Activated gamma-delta T cell (primary cell): Measurements from ENCODE around the gene PUS10.
A peak's percentile ranks its signal among the peaks of the same experiment; 100 is the strongest.
"Not testable (repeated sequence)": the region's sequence is repeated elsewhere in the genome, so short reads cannot be mapped to it uniquely, and the experiment has no call there.

Experiments
- DNase-seq: peaks from one replicate; lab custom pipeline; 2025; lab: John Stamatoyannopoulos, UW
- total RNA-seq, 2 donors: gene quantifications; one replicate each; lab custom pipeline; 2026; lab: John Stamatoyannopoulos, UW

The PUS10 gene, protein sequence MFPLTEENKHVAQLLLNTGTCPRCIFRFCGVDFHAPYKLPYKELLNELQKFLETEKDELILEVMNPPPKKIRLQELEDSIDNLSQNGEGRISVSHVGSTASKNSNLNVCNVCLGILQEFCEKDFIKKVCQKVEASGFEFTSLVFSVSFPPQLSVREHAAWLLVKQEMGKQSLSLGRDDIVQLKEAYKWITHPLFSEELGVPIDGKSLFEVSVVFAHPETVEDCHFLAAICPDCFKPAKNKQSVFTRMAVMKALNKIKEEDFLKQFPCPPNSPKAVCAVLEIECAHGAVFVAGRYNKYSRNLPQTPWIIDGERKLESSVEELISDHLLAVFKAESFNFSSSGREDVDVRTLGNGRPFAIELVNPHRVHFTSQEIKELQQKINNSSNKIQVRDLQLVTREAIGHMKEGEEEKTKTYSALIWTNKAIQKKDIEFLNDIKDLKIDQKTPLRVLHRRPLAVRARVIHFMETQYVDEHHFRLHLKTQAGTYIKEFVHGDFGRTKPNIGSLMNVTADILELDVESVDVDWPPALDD
- 12.8 to 15.4 reads per million in 2 donors for total RNA-seq

DNA sequence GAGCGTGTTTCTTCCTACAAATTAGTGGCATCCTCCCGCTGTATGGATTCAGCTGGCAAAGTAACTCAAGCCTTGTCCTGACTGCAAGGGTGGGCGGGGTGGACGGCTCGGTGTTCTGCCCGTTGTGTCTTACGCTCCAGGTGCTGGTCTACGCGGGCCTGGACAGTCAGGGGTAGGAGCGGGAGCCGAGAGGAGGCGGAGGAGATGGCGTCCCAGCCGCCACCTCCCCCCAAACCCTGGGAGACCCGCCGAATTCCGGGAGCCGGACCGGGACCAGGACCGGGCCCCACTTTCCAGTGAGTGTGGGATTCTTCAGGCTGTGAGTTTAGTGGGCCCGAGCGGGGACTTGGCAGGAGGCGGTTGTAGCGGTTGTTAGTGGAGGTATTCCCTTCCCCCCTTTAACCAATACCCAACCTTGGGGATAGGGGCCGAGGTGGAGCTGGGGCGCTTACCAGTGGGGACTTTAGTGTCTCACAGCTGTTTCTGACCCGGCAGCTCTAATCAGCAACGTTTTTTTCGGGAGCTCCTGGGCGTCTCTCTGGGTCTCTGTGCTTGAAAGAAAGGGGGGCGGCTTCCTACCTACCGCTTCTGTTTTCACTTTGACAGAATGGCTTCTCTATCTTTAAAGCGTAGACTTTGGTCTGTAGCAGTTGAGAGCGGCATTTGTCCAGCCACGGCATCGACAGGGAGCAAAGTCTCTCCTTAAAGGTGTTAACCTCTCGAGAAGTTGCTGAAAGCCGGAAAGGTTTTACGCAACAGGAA is at the start of gene PUS10, which contains the start of gene PEX13:
Gene PUS10, minus strand, starts transcription at position 700 of the 762 bp plus-strand sequence. CDS start 6,365 bp downstream, outside the sequence.
Gene PEX13, plus strand, starts transcription at position 165 of the 762 bp plus-strand sequence. Its CDS starts 40 bp downstream, at position 205.
- DNase-seq: peak; percentile 17

- DNase-seq: peak; percentile 86
These were observed 48.0 kb upstream of the PUS10 start, which contains the start of gene SANBR for GRCh38 chr2:61065714-61066709. TSS of gene SANBR (plus strand) at chr2:61065871. CDS start at chr2:61070351, 4,480 bp downstream.

- no peak for DNase-seq
These were observed 41.3 kb upstream of the PUS10 start for GRCh38 chr2:61059382-61059781.

GRCh38 chr2:61057562-61057961 is 39.5 kb upstream of the PUS10 start:
- no peak for DNase-seq

DNA sequence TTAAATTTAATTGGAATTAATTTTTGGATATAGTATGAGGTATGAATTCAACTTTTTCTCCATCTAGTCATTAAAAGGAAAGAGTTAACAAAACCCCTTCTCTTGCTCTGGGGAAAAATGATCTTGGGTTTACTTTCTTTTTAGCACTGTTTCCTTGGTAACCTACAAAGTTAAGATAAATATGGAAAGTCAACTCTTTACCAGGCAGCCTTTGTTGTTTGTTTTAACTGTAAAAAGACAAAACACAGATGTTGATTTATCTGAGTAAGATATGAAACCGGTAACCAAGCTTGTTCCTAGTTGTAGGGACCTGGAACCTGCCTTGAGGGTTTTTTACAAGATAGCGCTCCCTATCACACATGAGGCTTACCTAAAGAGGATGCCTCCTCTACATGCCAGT is 37.5 kb upstream of the PUS10 start:
- DNase-seq: no peak

- DNase-seq: no peak
These were observed 27.9 kb upstream of the PUS10 start for GRCh38 chr2:61045999-61046398.

GRCh38 chr2:61045226-61045625 is 27.2 kb upstream of the PUS10 start:
- no peak for DNase-seq

DNA sequence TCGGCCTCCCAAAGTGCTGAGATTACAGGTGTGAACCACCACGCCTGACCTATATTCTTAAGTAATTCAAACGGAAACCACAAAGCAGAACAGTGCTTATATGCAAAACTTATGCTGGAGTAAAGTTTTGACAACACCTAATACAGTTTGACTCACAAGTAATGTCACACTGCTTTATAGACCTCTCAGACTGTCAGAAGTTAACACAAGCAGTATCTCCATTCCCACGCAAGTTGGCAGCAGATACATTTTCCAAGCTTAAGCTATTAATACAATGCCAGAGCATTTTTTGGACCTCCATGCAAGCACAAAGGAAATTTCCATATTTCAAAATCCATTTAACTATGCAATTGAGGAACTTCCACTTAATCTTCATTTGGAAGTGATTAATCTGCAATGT is 26.6 kb upstream of the PUS10 start:
- no peak for DNase-seq

GRCh38 chr2:61042807-61043206 is 24.8 kb upstream of the PUS10 start:
- DNase-seq: no peak

- DNase-seq: not testable (repeated sequence)
These were observed 18.6 kb upstream of the PUS10 start for GRCh38 chr2:61036643-61037042.

DNA sequence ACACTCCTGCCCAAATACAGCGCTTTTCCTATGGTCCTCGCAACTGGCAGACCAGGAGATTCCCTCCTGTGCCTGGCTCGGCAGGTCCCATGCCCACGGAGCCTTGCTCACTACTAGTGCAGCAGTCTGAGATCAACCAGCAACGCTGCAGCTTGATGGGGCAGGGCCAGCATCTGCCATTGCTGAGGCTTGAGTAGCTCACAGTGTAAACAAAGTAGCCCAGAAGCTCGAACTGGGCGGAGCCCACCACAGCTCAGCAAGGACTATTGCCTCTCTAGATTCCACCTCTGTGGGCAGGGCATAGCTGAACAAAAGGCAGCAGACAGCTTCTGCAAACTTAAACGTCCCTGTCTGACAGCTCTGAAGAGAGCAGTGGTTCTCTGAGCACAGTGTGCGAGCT is 16.5 kb upstream of the PUS10 start:
- not testable (repeated sequence) for DNase-seq

- no peak for DNase-seq
These were observed 11.5 kb upstream of the PUS10 start for GRCh38 chr2:61029533-61029932.

GRCh38 chr2:61023670-61024069 is 5.6 kb upstream of the PUS10 start:
- DNase-seq: no peak

GRCh38 chr2:61021228-61021660 is 3.2 kb upstream of the PUS10 start:
- DNase-seq: no peak

DNA sequence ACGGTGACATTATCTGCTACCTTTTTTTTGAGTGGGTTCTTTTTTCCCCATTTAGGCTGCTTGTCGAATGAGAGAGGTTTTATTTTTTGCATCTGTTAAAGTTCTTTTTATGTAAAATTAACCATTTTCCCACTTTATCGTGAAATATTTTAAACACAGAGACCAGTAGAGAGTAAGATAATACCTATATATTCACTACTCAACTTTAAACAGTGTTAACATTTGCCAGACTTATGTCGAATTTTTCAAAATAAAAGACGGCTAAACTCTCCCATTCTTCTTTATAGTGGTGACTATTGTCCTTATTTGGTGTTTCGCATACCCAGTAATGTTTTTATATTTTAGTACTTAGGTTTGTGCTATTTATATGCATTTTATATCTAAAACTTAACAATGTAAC is 743 bp upstream of the PUS10 start:
- DNase-seq: no peak

- DNase-seq: no peak
These were observed 282 bp upstream of the PUS10 start for GRCh38 chr2:61018318-61018755.

- DNase-seq: peak; percentile 12
These were observed 976 bp downstream of the PUS10 start for GRCh38 chr2:61017003-61017555.

GRCh38 chr2:61016392-61017002 is 1.6 kb downstream of the PUS10 start:
- no peak for DNase-seq

DNA sequence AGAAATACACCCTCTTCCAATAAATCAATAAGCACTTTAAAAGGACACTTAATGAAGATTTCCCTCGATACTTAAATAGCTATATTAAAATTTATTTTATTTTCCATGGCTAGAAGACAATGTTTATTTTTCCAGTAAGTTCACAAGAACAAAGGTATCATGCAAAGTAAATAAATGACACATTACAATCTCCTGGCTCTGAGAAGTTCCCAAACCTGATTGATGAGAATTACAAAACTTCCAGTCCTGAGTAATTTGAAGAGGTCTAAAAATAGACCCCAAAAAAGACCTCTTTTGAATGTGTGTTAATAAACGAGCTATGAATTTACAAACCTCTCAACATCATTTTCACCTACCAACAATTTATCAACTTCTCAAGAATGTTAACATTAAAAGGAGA is 2.1 kb downstream of the PUS10 start:
- no peak for DNase-seq

- no peak for DNase-seq
These were observed 3.3 kb downstream of the PUS10 start for GRCh38 chr2:61014763-61015162.
